Rectal smooth muscle tissue (tissue), 1 donor: ENCODE results near the gene ADCY1.
"Not testable (repeated sequence)": the region's sequence is repeated elsewhere in the genome, so short reads cannot be mapped to it uniquely, and the experiment has no call there.

ENCODE experiments used
- H3K27ac ChIP-seq: one replicate; pipeline ENCODE4 v1.7.0; 2013; ENCODE audit warnings: low read depth, low read length, inconsistent platforms
- H3K27me3 ChIP-seq: one replicate; pipeline ENCODE4 v1.7.0; 2013; ENCODE audit warnings: low read length; ENCODE audit not compliant: control insufficient read depth, insufficient read depth
- H3K36me3 ChIP-seq: one replicate; pipeline ENCODE4 v1.7.0; 2013; ENCODE audit warnings: low read length; ENCODE audit not compliant: control insufficient read depth, insufficient read depth
- H3K4me1 ChIP-seq: one replicate; pipeline ENCODE4 v1.7.0; 2013; ENCODE audit warnings: low read length; ENCODE audit not compliant: control insufficient read depth, insufficient read depth
- H3K4me3 ChIP-seq: one replicate; pipeline ENCODE4 v1.7.0; 2013; ENCODE audit warnings: low read length
- H3K9ac ChIP-seq: one replicate; pipeline ENCODE4 v1.7.0; 2013; ENCODE audit warnings: low read length

Gene ADCY1

GRCh38 chr7:45573661-45574415, at the start of gene ADCY1:
TSS of gene ADCY1 (plus strand) at chr7:45574368. CDS start at chr7:45574544, 176 bp downstream.
- Histone ChIP-seq H3K27ac (no peak within 1 kb of the TSS), H3K4me1 (no peaks in the 10 kb centered on the region), H3K27me3 (peaks cover 14% of the 10 kb centered on the region), H3K36me3 (no peaks in the 10 kb centered on the region), H3K9ac (no peak within 1 kb of the TSS), H3K4me3 (peak within 1 kb of the TSS; percentile 35)

- Histone ChIP-seq H3K27me3 (no peaks in the 10 kb centered on the region), H3K4me1 (no peaks in the 10 kb centered on the region), H3K27ac (no peak overlapping the region), H3K4me3 (no peak overlapping the region), H3K9ac (no peak overlapping the region), H3K36me3 (no peaks in the 10 kb centered on the region)
These were observed 49.7 kb upstream of the ADCY1 start for GRCh38 chr7:45524445-45524844.

- H3K27me3 ChIP-seq: no peaks in the 10 kb centered on the region
- no peak overlapping the region for H3K9ac ChIP-seq
- no peaks in the 10 kb centered on the region for H3K36me3 ChIP-seq
- H3K27ac ChIP-seq: no peak overlapping the region
- H3K4me1 ChIP-seq: no peaks in the 10 kb centered on the region
- H3K4me3 ChIP-seq: no peak overlapping the region
These were observed 49.1 kb upstream of the ADCY1 start for GRCh38 chr7:45525057-45525456.

- Histone ChIP-seq H3K4me1 (no peaks in the 10 kb centered on the region), H3K27me3 (no peaks in the 10 kb centered on the region), H3K36me3 (no peaks in the 10 kb centered on the region), H3K27ac (no peak overlapping the region), H3K4me3 (no peak overlapping the region), H3K9ac (no peak overlapping the region)
These were observed 30.7 kb upstream of the ADCY1 start for GRCh38 chr7:45543473-45543872.

- not testable (repeated sequence) for H3K36me3 ChIP-seq, H3K27ac ChIP-seq, H3K4me1 ChIP-seq, H3K9ac ChIP-seq, H3K27me3 ChIP-seq, H3K4me3 ChIP-seq
These were observed 29.0 kb upstream of the ADCY1 start for GRCh38 chr7:45545105-45545710.

- H3K27ac ChIP-seq, H3K27me3 ChIP-seq: not testable (repeated sequence)
These were observed 25.3 kb upstream of the ADCY1 start for GRCh38 chr7:45548917-45549316.

GRCh38 chr7:45563401-45563800, 10.8 kb upstream of the ADCY1 start:
- Histone ChIP-seq H3K36me3 (no peaks in the 10 kb centered on the region), H3K4me1 (no peaks in the 10 kb centered on the region), H3K27me3 (no peaks in the 10 kb centered on the region), H3K27ac (no peak overlapping the region), H3K9ac (no peak overlapping the region), H3K4me3 (no peak overlapping the region)

More at GRCh38 chr7:45548917-45549316, 25.3 kb upstream of the ADCY1 start:
- H3K4me3 ChIP-seq, H3K36me3 ChIP-seq, H3K4me1 ChIP-seq, H3K9ac ChIP-seq: not testable (repeated sequence)

GRCh38 chr7:45563941-45564461, 10.2 kb upstream of the ADCY1 start:
- Histone ChIP-seq H3K36me3 (no peaks in the 10 kb centered on the region), H3K4me3 (no peak overlapping the region), H3K27me3 (no peaks in the 10 kb centered on the region), H3K27ac (no peak overlapping the region), H3K4me1 (no peaks in the 10 kb centered on the region), H3K9ac (no peak overlapping the region)

- H3K4me3 ChIP-seq: no peak overlapping the region
- H3K27ac ChIP-seq: no peak overlapping the region
- no peaks in the 10 kb centered on the region for H3K36me3 ChIP-seq
- H3K27me3 ChIP-seq: no peaks in the 10 kb centered on the region
- no peak overlapping the region for H3K9ac ChIP-seq
- no peaks in the 10 kb centered on the region for H3K4me1 ChIP-seq
These were observed 9.7 kb upstream of the ADCY1 start for GRCh38 chr7:45564485-45564884.

GRCh38 chr7:45564886-45565455, 9.2 kb upstream of the ADCY1 start:
- Histone ChIP-seq H3K36me3 (no peaks in the 10 kb centered on the region), H3K9ac (no peak overlapping the region), H3K27me3 (no peaks in the 10 kb centered on the region), H3K4me3 (no peak overlapping the region), H3K4me1 (no peaks in the 10 kb centered on the region), H3K27ac (no peak overlapping the region)

GRCh38 chr7:45566386-45566785, 7.8 kb upstream of the ADCY1 start:
- Histone ChIP-seq H3K4me1 (no peaks in the 10 kb centered on the region), H3K9ac (no peak overlapping the region), H3K27ac (no peak overlapping the region), H3K4me3 (no peak overlapping the region), H3K27me3 (no peaks in the 10 kb centered on the region), H3K36me3 (no peaks in the 10 kb centered on the region)

GRCh38 chr7:45566961-45567360, 7.2 kb upstream of the ADCY1 start:
- H3K9ac ChIP-seq: no peak overlapping the region
- H3K27ac ChIP-seq: no peak overlapping the region
- no peaks in the 10 kb centered on the region for H3K27me3 ChIP-seq
- H3K4me3 ChIP-seq: no peak overlapping the region
- H3K4me1 ChIP-seq: no peaks in the 10 kb centered on the region
- H3K36me3 ChIP-seq: no peaks in the 10 kb centered on the region
